ENCODE results near the gene TXNRD1. TPM values are rescaled to one million over a fixed set of nuclear protein-coding genes. Genes with fewer than 3 reads are reported as not detected.
"Not testable (repeated sequence)": the region's sequence is repeated elsewhere in the genome, so short reads cannot be mapped to it uniquely, and the experiment has no call there.

Gene TXNRD1
- total and polyA plus RNA-seq, 4 donors, result 48.3 to 81.6 (median 65.4) TPM

DNA sequence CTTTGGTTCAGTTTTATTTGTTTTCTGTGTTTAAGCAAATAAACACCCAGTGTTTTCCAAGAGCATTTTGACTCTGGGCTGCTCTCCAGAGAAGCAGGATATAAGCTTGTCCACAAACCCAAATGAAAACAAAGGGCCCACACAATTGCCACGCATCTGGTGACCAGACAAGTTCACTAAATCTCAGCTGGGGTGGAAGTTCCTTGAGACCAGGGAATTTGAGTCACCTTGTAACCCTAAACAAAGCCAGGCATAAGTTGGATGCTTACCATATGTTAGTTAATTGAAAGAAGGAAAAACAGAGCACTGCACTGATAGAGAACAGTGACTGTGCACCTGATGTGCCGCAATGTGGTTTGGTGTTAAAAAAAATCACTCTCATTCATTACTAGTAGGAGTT lies 1.6 kb upstream of the TXNRD1 start:
- WGBS (ENCODE audit: insufficient coverage), result 67% methylated on average over 1 of the region's 2 CpGs
- H3K9me3 ChIP-seq (ENCODE audit: control insufficient read depth, insufficient read depth, low read length), result peaks cover 1% of the 10 kb centered on the region
- H3K4me1 ChIP-seq (ENCODE audit: control insufficient read depth, insufficient read depth, low read length), result peaks cover 10% of the 10 kb centered on the region
- peak in 1 of 6 donors; percentile 52 for DNase-seq (ENCODE audit: low read depth in 4 of 6, low spot score in 6 of 6)
- H3K27ac ChIP-seq (ENCODE audit: low read depth, low read length), result no peak overlapping the region
- H3K36me3 ChIP-seq (ENCODE audit: control insufficient read depth, insufficient read depth, low read length), result no peaks in the 10 kb centered on the region
- no peaks in the 10 kb centered on the region for H3K27me3 ChIP-seq (ENCODE audit: control insufficient read depth, insufficient read depth, low read length)
- no peak overlapping the region for H3K4me3 ChIP-seq (ENCODE audit: low read depth, low read length)

DNA sequence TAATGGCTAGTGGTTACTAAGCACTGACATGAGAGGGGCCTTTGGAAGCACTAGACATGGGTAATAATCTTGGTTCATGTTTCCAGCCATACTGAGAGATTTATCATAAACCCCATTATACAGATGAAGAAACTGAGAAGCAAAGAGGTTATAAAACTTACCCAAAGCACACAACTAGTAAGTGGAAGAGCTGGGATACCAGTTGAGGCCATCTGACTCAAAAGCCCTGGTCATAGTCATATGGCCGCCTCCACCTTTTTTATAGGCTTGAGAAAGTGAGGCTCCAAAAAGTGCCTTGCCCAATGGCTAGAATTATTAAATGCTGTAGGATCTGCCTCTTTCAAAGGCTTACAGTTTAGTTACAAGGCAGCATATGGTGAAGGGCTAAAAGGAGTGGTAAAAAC lies 944 bp downstream of the TXNRD1 start:
- H3K36me3 ChIP-seq (ENCODE audit: control insufficient read depth, insufficient read depth, low read length), result no peaks in the 10 kb centered on the region
- peak overlapping the region; percentile 50 for H3K4me3 ChIP-seq (ENCODE audit: low read depth, low read length)
- no peak overlapping the region for H3K27ac ChIP-seq (ENCODE audit: low read depth, low read length)
- H3K9me3 ChIP-seq (ENCODE audit: control insufficient read depth, insufficient read depth, low read length), result peaks cover 1% of the 10 kb centered on the region
- peaks cover 10% of the 10 kb centered on the region for H3K4me1 ChIP-seq (ENCODE audit: control insufficient read depth, insufficient read depth, low read length)
- H3K27me3 ChIP-seq (ENCODE audit: control insufficient read depth, insufficient read depth, low read length), result no peaks in the 10 kb centered on the region
- no peak for DNase-seq (ENCODE audit: low read depth in 4 of 6, low spot score in 6 of 6)
- 100% methylated on average over 1 of the region's 1 CpG for WGBS (ENCODE audit: insufficient coverage)

DNA sequence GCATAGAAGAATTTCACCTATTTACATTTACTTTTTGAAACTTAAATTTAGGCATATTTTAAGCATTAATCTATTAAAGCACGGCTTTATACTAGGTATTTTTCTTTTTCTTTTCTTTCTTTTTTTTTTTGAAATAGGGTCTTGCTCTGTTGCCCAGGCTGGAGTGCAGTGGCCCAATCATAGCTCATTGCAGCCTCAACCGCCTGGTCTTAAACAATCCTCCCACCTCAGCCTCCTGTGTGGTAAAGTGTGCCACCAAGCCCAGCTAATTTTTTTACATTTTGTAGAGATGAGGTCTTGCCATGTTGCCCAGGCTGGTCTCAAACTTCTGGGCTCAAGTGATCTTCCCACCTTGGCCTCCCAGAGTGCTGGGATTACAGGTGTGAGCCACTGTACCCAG lies 2.9 kb downstream of the TXNRD1 start:
- H3K4me1 ChIP-seq (ENCODE audit: control insufficient read depth, insufficient read depth, low read length), result peaks cover 10% of the 10 kb centered on the region
- H3K27ac ChIP-seq (ENCODE audit: low read depth, low read length); DNase-seq (ENCODE audit: low read depth in 4 of 6, low spot score in 6 of 6); H3K9me3 ChIP-seq (ENCODE audit: control insufficient read depth, insufficient read depth, low read length); H3K36me3 ChIP-seq (ENCODE audit: control insufficient read depth, insufficient read depth, low read length); H3K27me3 ChIP-seq (ENCODE audit: control insufficient read depth, insufficient read depth, low read length); H3K4me3 ChIP-seq (ENCODE audit: low read depth, low read length): not testable (repeated sequence)
- WGBS (ENCODE audit: insufficient coverage), result no CpG with 5 or more reads among the region's 2 CpGs

- H3K27me3 ChIP-seq (ENCODE audit: control insufficient read depth, insufficient read depth, low read length), result no peaks in the 10 kb centered on the region
- H3K9me3 ChIP-seq (ENCODE audit: control insufficient read depth, insufficient read depth, low read length), result peaks cover 1% of the 10 kb centered on the region
- no peaks in the 10 kb centered on the region for H3K36me3 ChIP-seq (ENCODE audit: control insufficient read depth, insufficient read depth, low read length)
- no peak overlapping the region for H3K4me3 ChIP-seq (ENCODE audit: low read depth, low read length)
- H3K27ac ChIP-seq (ENCODE audit: low read depth, low read length), result no peak overlapping the region
- peaks cover 10% of the 10 kb centered on the region for H3K4me1 ChIP-seq (ENCODE audit: control insufficient read depth, insufficient read depth, low read length)
- no peak for DNase-seq (ENCODE audit: low read depth in 4 of 6, low spot score in 6 of 6)
- no CpG with 5 or more reads among the region's 1 CpG for WGBS (ENCODE audit: insufficient coverage)
Measured at GRCh38 chr12:104218935-104219334, 3.4 kb downstream of the TXNRD1 start.

GRCh38 chr12:104219361-104219892 lies 3.8 kb downstream of the TXNRD1 start:
- H3K36me3 ChIP-seq (ENCODE audit: control insufficient read depth, insufficient read depth, low read length), result no peaks in the 10 kb centered on the region
- peaks cover 1% of the 10 kb centered on the region for H3K9me3 ChIP-seq (ENCODE audit: control insufficient read depth, insufficient read depth, low read length)
- H3K27me3 ChIP-seq (ENCODE audit: control insufficient read depth, insufficient read depth, low read length), result no peaks in the 10 kb centered on the region
- H3K4me1 ChIP-seq (ENCODE audit: control insufficient read depth, insufficient read depth, low read length), result peaks cover 10% of the 10 kb centered on the region
- H3K4me3 ChIP-seq (ENCODE audit: low read depth, low read length), result no peak overlapping the region
- no CpG with 5 or more reads among the region's 4 CpGs for WGBS (ENCODE audit: insufficient coverage)
- H3K27ac ChIP-seq (ENCODE audit: low read depth, low read length), result no peak overlapping the region
- DNase-seq (ENCODE audit: low read depth in 4 of 6, low spot score in 6 of 6), result peak in 1 of 6 donors; percentile 20

DNA sequence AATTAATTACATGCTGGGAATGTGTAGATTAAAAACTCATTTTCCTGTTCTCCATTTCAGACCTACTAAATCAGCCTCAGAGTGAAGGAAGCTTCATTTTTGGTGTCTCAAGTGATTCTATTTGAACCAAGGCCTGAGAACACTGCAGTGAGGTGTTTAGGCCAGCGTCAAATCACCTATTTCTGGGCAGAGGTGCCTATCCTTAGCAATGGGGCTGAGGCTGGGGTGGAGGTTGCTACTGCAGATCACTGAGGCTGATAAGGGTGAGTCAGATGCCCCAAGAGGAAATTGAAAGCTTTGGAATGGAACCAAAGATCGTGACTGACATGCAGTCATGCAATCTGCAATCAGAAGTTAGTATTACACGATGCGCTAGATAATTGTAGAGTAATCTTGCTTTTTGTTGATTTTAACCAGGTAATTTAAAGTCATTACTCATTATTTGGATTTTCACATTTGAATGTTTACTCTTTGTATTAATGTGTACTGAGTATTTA lies 4.4 kb downstream of the TXNRD1 start:
- DNase-seq (ENCODE audit: low read depth in 4 of 6, low spot score in 6 of 6), result no peak
- no peak overlapping the region for H3K27ac ChIP-seq (ENCODE audit: low read depth, low read length)
- no peaks in the 10 kb centered on the region for H3K36me3 ChIP-seq (ENCODE audit: control insufficient read depth, insufficient read depth, low read length)
- H3K27me3 ChIP-seq (ENCODE audit: control insufficient read depth, insufficient read depth, low read length), result no peaks in the 10 kb centered on the region
- H3K4me1 ChIP-seq (ENCODE audit: control insufficient read depth, insufficient read depth, low read length), result peaks cover 10% of the 10 kb centered on the region
- WGBS (ENCODE audit: insufficient coverage), result 90% methylated on average over 2 of the region's 4 CpGs
- peaks cover 1% of the 10 kb centered on the region for H3K9me3 ChIP-seq (ENCODE audit: control insufficient read depth, insufficient read depth, low read length)
- no peak overlapping the region for H3K4me3 ChIP-seq (ENCODE audit: low read depth, low read length)

DNA sequence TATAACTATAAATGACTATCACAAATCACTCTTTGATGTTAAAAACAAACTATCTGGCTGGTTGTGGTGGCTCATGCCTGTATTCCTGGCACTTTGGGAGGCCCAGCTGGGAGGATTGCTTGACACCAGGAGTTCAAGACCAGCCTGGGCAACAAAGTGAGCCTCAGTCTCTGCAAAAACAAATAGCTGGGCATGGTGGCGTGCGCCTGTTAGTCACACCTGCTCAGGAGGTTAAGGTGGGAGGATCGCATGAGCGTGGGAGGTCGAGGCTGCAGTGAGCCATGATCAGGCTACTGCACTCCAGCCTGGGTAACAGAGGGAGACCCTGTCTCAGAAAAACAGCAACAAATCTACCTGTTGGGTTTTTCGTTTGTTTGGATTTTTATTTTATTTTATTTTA lies 5.4 kb downstream of the TXNRD1 start:
- H3K4me1 ChIP-seq (ENCODE audit: control insufficient read depth, insufficient read depth, low read length), result peaks cover 4% of the 10 kb centered on the region
- no peak overlapping the region for H3K4me3 ChIP-seq (ENCODE audit: low read depth, low read length)
- H3K27me3 ChIP-seq (ENCODE audit: control insufficient read depth, insufficient read depth, low read length), result no peaks in the 10 kb centered on the region
- H3K9me3 ChIP-seq (ENCODE audit: control insufficient read depth, insufficient read depth, low read length), result no peaks in the 10 kb centered on the region
- 100% methylated on average over 4 of the region's 6 CpGs for WGBS (ENCODE audit: insufficient coverage)
- DNase-seq (ENCODE audit: low read depth in 4 of 6, low spot score in 6 of 6), result no peak
- H3K27ac ChIP-seq (ENCODE audit: low read depth, low read length), result no peak overlapping the region
- no peaks in the 10 kb centered on the region for H3K36me3 ChIP-seq (ENCODE audit: control insufficient read depth, insufficient read depth, low read length)

DNA sequence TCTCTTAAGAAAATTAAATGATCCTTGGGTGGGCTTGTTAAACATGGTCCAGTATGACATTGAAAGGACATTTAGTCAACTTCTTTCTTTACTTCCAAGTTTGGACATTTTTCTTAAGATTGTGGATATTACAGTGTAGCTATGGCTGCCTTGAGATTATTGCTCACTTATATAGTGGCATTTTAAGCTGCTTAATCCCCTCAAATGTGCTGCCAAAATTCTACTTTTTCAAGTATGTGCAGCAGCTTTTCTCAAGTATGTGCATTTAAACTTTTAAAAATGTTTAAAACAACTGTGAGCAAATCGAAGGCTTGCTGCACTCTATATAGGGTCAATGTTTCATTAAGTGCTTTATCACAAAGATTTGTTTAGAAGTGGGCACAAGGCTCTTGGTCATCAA lies 7.4 kb downstream of the TXNRD1 start:
- WGBS (ENCODE audit: insufficient coverage), result no CpG with 5 or more reads among the region's 1 CpG
- no peaks in the 10 kb centered on the region for H3K9me3 ChIP-seq (ENCODE audit: control insufficient read depth, insufficient read depth, low read length)
- no peak for DNase-seq (ENCODE audit: low read depth in 4 of 6, low spot score in 6 of 6)
- H3K27ac ChIP-seq (ENCODE audit: low read depth, low read length), result no peak overlapping the region
- no peak overlapping the region for H3K4me3 ChIP-seq (ENCODE audit: low read depth, low read length)
- H3K27me3 ChIP-seq (ENCODE audit: control insufficient read depth, insufficient read depth, low read length), result no peaks in the 10 kb centered on the region
- no peaks in the 10 kb centered on the region for H3K36me3 ChIP-seq (ENCODE audit: control insufficient read depth, insufficient read depth, low read length)
- no peaks in the 10 kb centered on the region for H3K4me1 ChIP-seq (ENCODE audit: control insufficient read depth, insufficient read depth, low read length)

DNA sequence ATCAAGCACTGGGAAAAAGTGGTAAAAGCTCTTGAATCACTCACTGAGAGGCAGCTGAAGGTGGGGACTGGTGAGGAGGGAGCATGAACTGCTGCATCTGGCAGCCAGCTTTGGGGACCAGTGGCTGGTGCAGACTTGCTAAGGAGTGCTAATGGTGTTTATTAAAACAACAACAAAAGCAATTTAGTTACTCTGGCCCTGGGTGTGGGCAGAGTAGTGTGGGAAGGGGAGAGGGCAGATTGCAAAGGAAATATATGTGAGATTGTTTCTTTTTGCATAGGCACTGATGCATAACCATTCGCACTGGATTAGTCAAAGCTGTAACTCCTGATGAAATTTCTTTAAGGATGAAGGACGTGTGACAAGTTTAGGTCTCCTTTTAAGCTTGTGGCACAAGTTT lies 8.1 kb downstream of the TXNRD1 start:
- DNase-seq (ENCODE audit: low read depth in 4 of 6, low spot score in 6 of 6), result no peak
- Histone ChIP-seq H3K27ac (ENCODE audit: low read depth, low read length) (no peak overlapping the region), H3K9me3 (ENCODE audit: control insufficient read depth, insufficient read depth, low read length) (no peaks in the 10 kb centered on the region), H3K27me3 (ENCODE audit: control insufficient read depth, insufficient read depth, low read length) (no peaks in the 10 kb centered on the region), H3K4me3 (ENCODE audit: low read depth, low read length) (no peak overlapping the region), H3K4me1 (ENCODE audit: control insufficient read depth, insufficient read depth, low read length) (no peaks in the 10 kb centered on the region), H3K36me3 (ENCODE audit: control insufficient read depth, insufficient read depth, low read length) (no peaks in the 10 kb centered on the region)
- WGBS (ENCODE audit: insufficient coverage), result no CpG with 5 or more reads among the region's 2 CpGs

GRCh38 chr12:104226672-104227071 lies 11.1 kb downstream of the TXNRD1 start:
- DNase-seq (ENCODE audit: low read depth in 4 of 6, low spot score in 6 of 6), result no peak
- no peak overlapping the region for H3K4me3 ChIP-seq (ENCODE audit: low read depth, low read length)
- no CpG with 5 or more reads among the region's 3 CpGs for WGBS (ENCODE audit: insufficient coverage)
- H3K27ac ChIP-seq (ENCODE audit: low read depth, low read length), result no peak overlapping the region
- H3K4me1 ChIP-seq (ENCODE audit: control insufficient read depth, insufficient read depth, low read length), result no peaks in the 10 kb centered on the region
- no peaks in the 10 kb centered on the region for H3K9me3 ChIP-seq (ENCODE audit: control insufficient read depth, insufficient read depth, low read length)
- H3K27me3 ChIP-seq (ENCODE audit: control insufficient read depth, insufficient read depth, low read length), result no peaks in the 10 kb centered on the region
- H3K36me3 ChIP-seq (ENCODE audit: control insufficient read depth, insufficient read depth, low read length), result no peaks in the 10 kb centered on the region

Data from spinal cord (tissue), 10 donors.